ENCODE results near the gene KCND2.
"Not testable (repeated sequence)": the region's sequence is repeated elsewhere in the genome, so short reads cannot be mapped to it uniquely, and the experiment has no call there.

KCND2 gene

GRCh38 chr7:120742372-120742771 is 469.4 kb downstream of the KCND2 start:
- no peak overlapping the region for H3K4me3 ChIP-seq (ENCODE audit: low read depth, low read length)
- TF ChIP-seq CTCF (conservative IDR thresholded peaks at IDR 0.05; ENCODE audit: low read depth, low read length) = no peak
- DNase-seq (ENCODE audit: low read depth) = no peak

- TF ChIP-seq CTCF (conservative IDR thresholded peaks at IDR 0.05; ENCODE audit: low read depth, low read length) = no peak
- H3K4me3 ChIP-seq (ENCODE audit: low read depth, low read length) = no peak overlapping the region
- DNase-seq (ENCODE audit: low read depth) = no peak
Observed at GRCh38 chr7:120743128-120743527, 470.2 kb downstream of the KCND2 start.

GRCh38 chr7:120760050-120760449 is 487.1 kb downstream of the KCND2 start:
- no peak overlapping the region for H3K4me3 ChIP-seq (ENCODE audit: low read depth, low read length)
- no peak for TF ChIP-seq CTCF (conservative IDR thresholded peaks at IDR 0.05; ENCODE audit: low read depth, low read length)
- DNase-seq (ENCODE audit: low read depth) = no peak

GRCh38 chr7:120760851-120761250 is 487.9 kb downstream of the KCND2 start:
- no peak for TF ChIP-seq CTCF (conservative IDR thresholded peaks at IDR 0.05; ENCODE audit: low read depth, low read length)
- H3K4me3 ChIP-seq (ENCODE audit: low read depth, low read length) = no peak overlapping the region

GRCh38 chr7:120770206-120770605 is 497.2 kb downstream of the KCND2 start:
- H3K4me3 ChIP-seq (ENCODE audit: low read depth, low read length) = no peak overlapping the region
- DNase-seq (ENCODE audit: low read depth) = no peak

More at GRCh38 chr7:120760851-120761250, 487.9 kb downstream of the KCND2 start:
- no peak for DNase-seq (ENCODE audit: low read depth)

GRCh38 chr7:120774481-120774880 is 501.5 kb downstream of the KCND2 start:
- H3K4me3 ChIP-seq (ENCODE audit: low read depth, low read length) = no peak overlapping the region
- TF ChIP-seq CTCF (conservative IDR thresholded peaks at IDR 0.05; ENCODE audit: low read depth, low read length) = no peak
- DNase-seq (ENCODE audit: low read depth) = no peak

More at GRCh38 chr7:120770206-120770605, 497.2 kb downstream of the KCND2 start:
- TF ChIP-seq CTCF (conservative IDR thresholded peaks at IDR 0.05; ENCODE audit: low read depth, low read length) = no peak

- DNase-seq (ENCODE audit: low read depth) = no peak
- TF ChIP-seq CTCF (conservative IDR thresholded peaks at IDR 0.05; ENCODE audit: low read depth, low read length) = no peak
- H3K4me3 ChIP-seq (ENCODE audit: low read depth, low read length) = no peak overlapping the region
Observed at GRCh38 chr7:120775755-120776154, 502.8 kb downstream of the KCND2 start.

- H3K4me3 ChIP-seq (ENCODE audit: low read depth, low read length) = not testable (repeated sequence)
- DNase-seq (ENCODE audit: low read depth) = peak; percentile 16
Observed at GRCh38 chr7:120779078-120779477, 506.1 kb downstream of the KCND2 start.

GRCh38 chr7:120780451-120780850 is 507.5 kb downstream of the KCND2 start:
- DNase-seq (ENCODE audit: low read depth); H3K4me3 ChIP-seq (ENCODE audit: low read depth, low read length): not testable (repeated sequence)
